ENCODE measurements around the gene BCAS3. TPM values are rescaled to one million over a fixed set of nuclear protein-coding genes. Genes with fewer than 3 reads are reported as not detected.

Gene BCAS3
- polyA plus RNA-seq, 1 donor from 2014 or later: 21.6 TPM

- H3K4me2 ChIP-seq (ENCODE audit: low read length): no peak overlapping the region
- no peaks in the 10 kb centered on the region for H4K20me1 ChIP-seq (ENCODE audit: insufficient read depth)
- H3F3A ChIP-seq (ENCODE audit: insufficient read depth, low read length, poor library complexity, severe bottlenecking): no peaks in the 10 kb centered on the region
- no peak for TF ChIP-seq TAF1 (IDR thresholded peaks at IDR 0.05; ENCODE audit: low read depth)
- H3K9ac ChIP-seq (ENCODE audit: low read length): no peak overlapping the region
- no peak overlapping the region for H3K27ac ChIP-seq (ENCODE audit: low read length)
- H3K4me3 ChIP-seq (ENCODE audit: low read length): no peak overlapping the region
- H3K9me3 ChIP-seq (ENCODE audit: low read length): no peaks in the 10 kb centered on the region
- no peaks in the 10 kb centered on the region for H3K9me2 ChIP-seq (ENCODE audit: insufficient read depth, low read length)
- H3K27me3 ChIP-seq (ENCODE audit: insufficient read depth, low read depth, low read length): no peaks in the 10 kb centered on the region
- no peak overlapping the region for H2AFZ ChIP-seq (ENCODE audit: low read depth, low read length)
- no peaks in the 10 kb centered on the region for H3K79me2 ChIP-seq (replicated peaks; ENCODE audit: insufficient read depth, low read length)
- no peaks in the 10 kb centered on the region for H3K36me3 ChIP-seq (ENCODE audit: insufficient read depth, low read length)
These were observed 147.7 kb downstream of the BCAS3 start for GRCh38 chr17:60825351-60825750.

DNA sequence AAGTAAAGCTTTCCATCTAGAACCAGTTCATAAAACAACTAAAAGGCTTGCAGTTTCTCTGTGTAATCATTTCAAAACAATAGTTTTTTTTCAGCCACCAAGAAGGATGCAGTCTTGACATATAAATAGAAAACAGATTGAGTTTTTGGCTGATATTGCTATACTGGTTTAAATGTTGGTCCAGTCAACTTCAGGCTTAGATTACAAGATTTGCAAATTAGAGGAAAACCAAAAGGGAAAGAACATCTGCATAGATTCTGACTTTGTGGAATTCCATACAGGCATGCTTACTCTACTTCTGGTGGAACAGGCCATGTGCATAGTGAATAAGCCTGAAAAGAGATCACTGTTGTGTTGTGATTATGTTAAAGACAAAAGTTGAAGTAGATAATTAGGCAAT lies 150.3 kb downstream of the BCAS3 start:
- Histone ChIP-seq H4K20me1 (ENCODE audit: insufficient read depth) (no peaks in the 10 kb centered on the region), H3K79me2 (replicated peaks; ENCODE audit: insufficient read depth, low read length) (no peaks in the 10 kb centered on the region), H3K36me3 (ENCODE audit: insufficient read depth, low read length) (no peaks in the 10 kb centered on the region), H3K4me2 (ENCODE audit: low read length) (no peak overlapping the region), H3K27me3 (ENCODE audit: insufficient read depth, low read depth, low read length) (no peaks in the 10 kb centered on the region), H3K9me3 (ENCODE audit: low read length) (no peaks in the 10 kb centered on the region), H3K4me3 (ENCODE audit: low read length) (no peak overlapping the region), H3K9ac (ENCODE audit: low read length) (no peak overlapping the region), H2AFZ (ENCODE audit: low read depth, low read length) (no peak overlapping the region), H3F3A (ENCODE audit: insufficient read depth, low read length, poor library complexity, severe bottlenecking) (no peaks in the 10 kb centered on the region), H3K27ac (ENCODE audit: low read length) (no peak overlapping the region), H3K9me2 (ENCODE audit: insufficient read depth, low read length) (no peaks in the 10 kb centered on the region)
- TF ChIP-seq, protein P1, sequence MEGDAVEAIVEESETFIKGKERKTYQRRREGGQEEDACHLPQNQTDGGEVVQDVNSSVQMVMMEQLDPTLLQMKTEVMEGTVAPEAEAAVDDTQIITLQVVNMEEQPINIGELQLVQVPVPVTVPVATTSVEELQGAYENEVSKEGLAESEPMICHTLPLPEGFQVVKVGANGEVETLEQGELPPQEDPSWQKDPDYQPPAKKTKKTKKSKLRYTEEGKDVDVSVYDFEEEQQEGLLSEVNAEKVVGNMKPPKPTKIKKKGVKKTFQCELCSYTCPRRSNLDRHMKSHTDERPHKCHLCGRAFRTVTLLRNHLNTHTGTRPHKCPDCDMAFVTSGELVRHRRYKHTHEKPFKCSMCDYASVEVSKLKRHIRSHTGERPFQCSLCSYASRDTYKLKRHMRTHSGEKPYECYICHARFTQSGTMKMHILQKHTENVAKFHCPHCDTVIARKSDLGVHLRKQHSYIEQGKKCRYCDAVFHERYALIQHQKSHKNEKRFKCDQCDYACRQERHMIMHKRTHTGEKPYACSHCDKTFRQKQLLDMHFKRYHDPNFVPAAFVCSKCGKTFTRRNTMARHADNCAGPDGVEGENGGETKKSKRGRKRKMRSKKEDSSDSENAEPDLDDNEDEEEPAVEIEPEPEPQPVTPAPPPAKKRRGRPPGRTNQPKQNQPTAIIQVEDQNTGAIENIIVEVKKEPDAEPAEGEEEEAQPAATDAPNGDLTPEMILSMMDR (IDR thresholded peaks at IDR 0.05; ENCODE audit: poor library complexity, severe bottlenecking): no peak
- TF ChIP-seq, protein P2, sequence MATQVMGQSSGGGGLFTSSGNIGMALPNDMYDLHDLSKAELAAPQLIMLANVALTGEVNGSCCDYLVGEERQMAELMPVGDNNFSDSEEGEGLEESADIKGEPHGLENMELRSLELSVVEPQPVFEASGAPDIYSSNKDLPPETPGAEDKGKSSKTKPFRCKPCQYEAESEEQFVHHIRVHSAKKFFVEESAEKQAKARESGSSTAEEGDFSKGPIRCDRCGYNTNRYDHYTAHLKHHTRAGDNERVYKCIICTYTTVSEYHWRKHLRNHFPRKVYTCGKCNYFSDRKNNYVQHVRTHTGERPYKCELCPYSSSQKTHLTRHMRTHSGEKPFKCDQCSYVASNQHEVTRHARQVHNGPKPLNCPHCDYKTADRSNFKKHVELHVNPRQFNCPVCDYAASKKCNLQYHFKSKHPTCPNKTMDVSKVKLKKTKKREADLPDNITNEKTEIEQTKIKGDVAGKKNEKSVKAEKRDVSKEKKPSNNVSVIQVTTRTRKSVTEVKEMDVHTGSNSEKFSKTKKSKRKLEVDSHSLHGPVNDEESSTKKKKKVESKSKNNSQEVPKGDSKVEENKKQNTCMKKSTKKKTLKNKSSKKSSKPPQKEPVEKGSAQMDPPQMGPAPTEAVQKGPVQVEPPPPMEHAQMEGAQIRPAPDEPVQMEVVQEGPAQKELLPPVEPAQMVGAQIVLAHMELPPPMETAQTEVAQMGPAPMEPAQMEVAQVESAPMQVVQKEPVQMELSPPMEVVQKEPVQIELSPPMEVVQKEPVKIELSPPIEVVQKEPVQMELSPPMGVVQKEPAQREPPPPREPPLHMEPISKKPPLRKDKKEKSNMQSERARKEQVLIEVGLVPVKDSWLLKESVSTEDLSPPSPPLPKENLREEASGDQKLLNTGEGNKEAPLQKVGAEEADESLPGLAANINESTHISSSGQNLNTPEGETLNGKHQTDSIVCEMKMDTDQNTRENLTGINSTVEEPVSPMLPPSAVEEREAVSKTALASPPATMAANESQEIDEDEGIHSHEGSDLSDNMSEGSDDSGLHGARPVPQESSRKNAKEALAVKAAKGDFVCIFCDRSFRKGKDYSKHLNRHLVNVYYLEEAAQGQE (IDR thresholded peaks at IDR 0.05; ENCODE audit: borderline replicate concordance): no peak
- TF ChIP-seq TAF1 (IDR thresholded peaks at IDR 0.05; ENCODE audit: low read depth): no peak
- TF ChIP-seq SMC3 (conservative IDR thresholded peaks at IDR 0.05; ENCODE audit: poor library complexity): no peak

DNA sequence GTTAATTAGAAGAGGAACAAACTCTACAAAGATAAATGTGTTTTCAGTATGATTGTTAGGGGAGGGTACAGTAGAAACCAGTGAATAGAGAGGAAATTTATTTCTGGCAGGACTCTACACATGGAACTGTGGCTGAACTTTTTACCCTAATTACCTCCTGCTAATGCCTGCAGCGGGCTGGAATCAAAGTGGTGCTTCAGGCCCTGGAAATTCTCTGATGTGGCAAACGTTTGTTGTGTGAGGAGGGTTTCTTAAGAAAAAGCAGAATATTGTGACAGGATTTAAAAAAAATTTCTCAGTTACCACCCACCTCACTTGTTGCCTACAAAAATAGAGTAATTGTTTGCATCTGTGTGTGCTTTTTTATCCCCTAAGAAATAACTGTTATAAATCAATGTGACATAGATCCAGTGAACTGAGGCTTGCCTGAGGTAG lies 154.5 kb downstream of the BCAS3 start:
- TF ChIP-seq EP300 (conservative IDR thresholded peaks at IDR 0.05; ENCODE audit: poor library complexity, severe bottlenecking) (no peak), MXI1 (conservative IDR thresholded peaks at IDR 0.05; ENCODE audit: poor library complexity, severe bottlenecking) (no peak), POLR2AphosphoS5 (IDR thresholded peaks at IDR 0.05) (no peak), TAF1 (IDR thresholded peaks at IDR 0.05; ENCODE audit: low read depth) (no peak), SMC3 (conservative IDR thresholded peaks at IDR 0.05; ENCODE audit: poor library complexity) (no peak), RAD21 (conservative IDR thresholded peaks at IDR 0.05) (no peak), EZH2 (IDR thresholded peaks at IDR 0.05; ENCODE audit: borderline replicate concordance, insufficient read depth, low read length, poor library complexity, severe bottlenecking) (no peak)
- TF ChIP-seq, protein P1 (IDR thresholded peaks at IDR 0.05; ENCODE audit: poor library complexity, severe bottlenecking): no peak
- TF ChIP-seq, protein P2 (IDR thresholded peaks at IDR 0.05; ENCODE audit: borderline replicate concordance): no peak
- Histone ChIP-seq H3K9me3 (ENCODE audit: low read length) (no peaks in the 10 kb centered on the region), H3K4me2 (ENCODE audit: low read length) (no peak overlapping the region), H3K27me3 (ENCODE audit: insufficient read depth, low read depth, low read length) (no peaks in the 10 kb centered on the region), H3K9ac (ENCODE audit: low read length) (no peak overlapping the region), H2AFZ (ENCODE audit: low read depth, low read length) (no peak overlapping the region), H4K20me1 (ENCODE audit: insufficient read depth) (no peaks in the 10 kb centered on the region), H3K27ac (ENCODE audit: low read length) (no peak overlapping the region), H3F3A (ENCODE audit: insufficient read depth, low read length, poor library complexity, severe bottlenecking) (no peaks in the 10 kb centered on the region), H3K4me3 (ENCODE audit: low read length) (no peak overlapping the region), H3K9me2 (ENCODE audit: insufficient read depth, low read length) (no peaks in the 10 kb centered on the region), H3K79me2 (replicated peaks; ENCODE audit: insufficient read depth, low read length) (no peaks in the 10 kb centered on the region), H3K36me3 (ENCODE audit: insufficient read depth, low read length) (no peaks in the 10 kb centered on the region)
